LNCAP (cell line): Measurements from ENCODE around the gene HSPG2.

Source experiments
- TF ChIP-seq, protein P1 (sequence below): fragments of 450-650 bp; IDR thresholded peaks from 2 replicates; pipeline ENCODE4 v1.5.1; 2017; ENCODE audit warnings: mild to moderate bottlenecking

Gene HSPG2

DNA sequence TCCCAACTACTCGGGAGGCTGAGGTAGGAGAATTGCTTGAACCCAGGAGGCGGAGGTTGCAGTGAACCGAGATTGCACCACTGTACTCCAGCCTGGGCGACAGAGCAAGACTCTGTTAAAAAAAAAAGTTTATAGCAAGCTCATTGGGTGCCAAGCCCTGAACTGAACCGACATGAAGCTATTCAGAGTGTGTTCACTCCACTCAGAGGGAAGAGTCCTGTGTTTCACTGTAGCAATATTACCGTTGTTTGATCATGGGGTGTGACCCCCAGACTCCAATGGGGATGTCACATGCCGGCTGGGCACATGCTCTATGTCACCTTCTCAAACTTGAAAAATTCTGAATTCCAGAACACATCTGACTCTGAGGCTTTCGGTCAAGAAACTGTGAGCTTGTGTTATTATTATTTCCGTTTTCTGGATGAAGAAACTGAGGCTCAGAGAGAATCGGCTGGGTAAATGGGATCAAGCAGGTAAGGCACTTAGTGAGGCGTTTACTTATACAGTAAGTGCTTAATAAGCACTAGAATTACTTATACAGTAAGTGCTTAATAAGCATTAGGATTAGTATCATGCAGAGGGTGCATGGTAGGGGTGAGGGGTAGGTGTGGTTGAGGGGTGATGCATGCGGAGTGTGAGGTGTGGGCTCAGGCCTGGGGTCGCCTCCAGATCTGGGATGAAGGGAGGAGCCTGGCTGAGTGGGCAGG, 36.2 kb downstream of the HSPG2 start:
- TF ChIP-seq, protein P1, sequence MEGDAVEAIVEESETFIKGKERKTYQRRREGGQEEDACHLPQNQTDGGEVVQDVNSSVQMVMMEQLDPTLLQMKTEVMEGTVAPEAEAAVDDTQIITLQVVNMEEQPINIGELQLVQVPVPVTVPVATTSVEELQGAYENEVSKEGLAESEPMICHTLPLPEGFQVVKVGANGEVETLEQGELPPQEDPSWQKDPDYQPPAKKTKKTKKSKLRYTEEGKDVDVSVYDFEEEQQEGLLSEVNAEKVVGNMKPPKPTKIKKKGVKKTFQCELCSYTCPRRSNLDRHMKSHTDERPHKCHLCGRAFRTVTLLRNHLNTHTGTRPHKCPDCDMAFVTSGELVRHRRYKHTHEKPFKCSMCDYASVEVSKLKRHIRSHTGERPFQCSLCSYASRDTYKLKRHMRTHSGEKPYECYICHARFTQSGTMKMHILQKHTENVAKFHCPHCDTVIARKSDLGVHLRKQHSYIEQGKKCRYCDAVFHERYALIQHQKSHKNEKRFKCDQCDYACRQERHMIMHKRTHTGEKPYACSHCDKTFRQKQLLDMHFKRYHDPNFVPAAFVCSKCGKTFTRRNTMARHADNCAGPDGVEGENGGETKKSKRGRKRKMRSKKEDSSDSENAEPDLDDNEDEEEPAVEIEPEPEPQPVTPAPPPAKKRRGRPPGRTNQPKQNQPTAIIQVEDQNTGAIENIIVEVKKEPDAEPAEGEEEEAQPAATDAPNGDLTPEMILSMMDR, result no peak

DNA sequence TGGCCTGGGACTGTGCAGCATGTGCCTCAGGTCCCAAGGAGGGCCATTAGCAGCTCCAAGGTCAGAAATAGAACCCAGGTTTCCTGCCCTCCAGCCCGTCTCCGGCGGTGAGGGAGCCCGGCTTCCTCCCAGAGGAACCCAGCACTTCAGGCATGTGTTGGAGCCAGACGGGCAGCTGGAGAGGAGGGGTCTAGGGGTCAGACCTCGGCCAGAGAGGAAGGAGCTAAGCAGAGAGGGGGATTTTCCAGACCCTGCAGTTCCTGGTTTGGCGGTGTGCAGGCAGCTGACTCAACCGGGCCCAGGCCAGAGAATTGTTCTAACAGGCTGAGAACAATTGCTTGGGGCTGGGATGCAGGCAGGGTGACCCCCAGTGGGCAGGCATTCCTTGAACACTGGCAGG, 37.1 kb downstream of the HSPG2 start:
- TF ChIP-seq, protein P1, result no peak

DNA sequence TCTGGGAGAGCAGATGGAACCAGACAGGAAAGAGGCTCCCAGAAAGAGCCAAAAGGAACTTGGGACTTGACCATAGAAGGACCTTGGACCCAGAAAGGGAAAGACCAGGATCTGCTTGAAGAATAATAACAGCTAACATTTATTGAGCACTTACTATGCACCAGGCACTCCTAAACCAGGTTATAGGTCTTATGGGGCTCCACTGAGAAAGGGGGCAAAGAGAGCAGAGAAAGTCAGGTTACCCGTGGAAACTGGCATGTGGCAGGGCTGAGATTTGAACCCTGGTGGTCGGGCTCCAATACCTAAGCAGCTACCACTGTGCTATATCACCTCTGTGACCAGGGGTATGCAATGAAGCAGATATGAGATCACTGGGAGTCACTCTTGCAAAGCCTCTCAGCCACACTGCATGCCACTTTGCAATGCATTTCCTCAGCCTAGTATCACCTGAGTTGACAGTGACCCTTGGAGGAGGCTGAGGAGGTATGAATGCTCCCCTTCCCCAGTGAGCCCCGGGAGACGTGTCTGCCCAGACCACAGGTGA, 37.8 kb downstream of the HSPG2 start:
- TF ChIP-seq, protein P1, result no peak

DNA sequence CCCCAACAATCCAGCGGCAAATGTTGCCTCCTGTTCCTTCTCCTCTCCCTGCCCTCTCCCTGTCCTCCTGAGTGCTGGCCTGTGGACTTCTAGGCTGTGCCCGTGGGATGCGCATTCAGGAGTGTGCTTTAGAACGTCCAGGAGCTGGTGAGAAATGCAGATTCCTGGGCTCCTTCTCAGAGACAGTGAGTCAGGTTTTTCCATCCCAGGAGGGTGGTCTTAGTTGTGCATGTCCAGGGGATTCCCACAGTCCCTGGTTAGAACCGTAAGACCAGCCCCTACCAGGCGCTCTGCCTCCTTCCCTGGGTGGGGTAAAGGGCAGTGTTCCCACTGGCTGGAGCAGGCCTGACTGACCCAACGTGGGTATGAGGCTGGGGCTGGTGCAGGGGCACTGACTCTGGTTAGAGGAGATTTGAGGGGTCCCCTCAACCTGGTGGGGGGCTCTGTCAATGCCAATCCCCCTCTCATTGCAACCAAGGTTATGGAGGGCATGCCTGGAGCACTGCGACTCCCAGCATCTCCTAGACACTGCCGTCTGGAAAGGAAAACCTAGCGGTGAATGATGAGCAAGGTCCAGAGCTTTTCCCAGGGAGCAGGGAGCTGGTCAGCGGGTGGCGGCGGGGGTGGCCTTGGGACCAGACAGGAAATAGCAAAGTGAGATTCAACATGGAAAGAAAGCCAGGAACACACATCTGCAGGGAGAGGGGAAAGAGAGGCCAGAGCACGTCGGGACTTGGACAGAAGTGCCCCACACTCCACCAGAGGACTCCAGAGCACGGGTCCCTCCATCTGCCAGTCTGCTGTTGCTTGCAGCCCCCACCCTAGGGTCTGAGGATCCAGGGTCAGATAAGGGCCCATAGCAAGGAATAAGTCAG, 38.5 kb downstream of the HSPG2 start:
- TF ChIP-seq, protein P1, result no peak

GRCh38 chr1:21897844-21898243, 39.3 kb downstream of the HSPG2 start:
- TF ChIP-seq, protein P1, result no peak

GRCh38 chr1:21896652-21897532, 40.2 kb downstream of the HSPG2 start:
- TF ChIP-seq, protein P1, result no peak

- TF ChIP-seq, protein P1, result no peak
These were observed 41.1 kb downstream of the HSPG2 start for GRCh38 chr1:21896026-21896425.
